ENCODE results near the gene GLO1.

GLO1 gene

DNA sequence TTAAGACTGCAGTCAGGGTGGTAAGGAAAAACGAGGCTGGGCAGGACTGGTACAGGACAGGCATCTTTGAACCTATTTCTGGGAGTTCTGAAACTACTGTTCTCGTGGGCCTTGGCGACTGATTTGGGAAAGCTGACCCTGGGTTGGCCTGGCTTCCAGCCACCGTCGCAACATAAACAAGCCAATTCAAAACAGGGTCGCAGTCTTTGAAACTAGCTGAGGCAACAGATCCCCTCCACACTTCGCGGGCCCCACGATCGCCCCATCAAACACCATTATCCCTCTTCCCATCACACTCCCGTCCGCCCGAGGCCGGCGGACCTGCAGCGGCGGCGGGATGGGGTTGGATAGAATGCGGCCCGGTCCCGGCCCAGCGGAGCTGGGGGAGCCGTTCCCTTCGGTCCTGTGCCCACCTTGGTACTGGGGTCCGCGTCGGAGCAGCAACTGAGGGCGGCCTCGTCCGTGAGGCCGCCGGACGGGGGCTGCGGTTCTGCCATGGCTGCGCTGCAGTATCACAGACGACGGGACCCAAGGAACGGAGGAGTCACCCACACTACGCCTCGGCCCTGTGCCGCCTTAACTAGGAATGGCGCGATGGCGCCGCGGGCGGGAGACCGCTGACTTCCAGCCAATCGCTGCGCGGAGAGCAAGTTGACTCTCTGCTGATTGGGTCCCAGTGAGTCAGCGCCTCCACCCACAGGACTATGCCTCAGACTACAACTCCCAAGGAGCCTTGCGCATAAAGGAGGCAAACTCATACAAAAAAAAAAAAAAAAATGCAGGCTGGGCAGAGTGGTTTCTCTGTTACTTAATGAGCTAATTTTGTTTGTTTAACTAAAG lies at the start of gene GLO1:
GLO1 (minus strand) TSS at position 588 of the 840 bp plus-strand sequence; CDS start at position 497, 91 bp downstream.
- DNase-seq = peak; percentile 24

DNA sequence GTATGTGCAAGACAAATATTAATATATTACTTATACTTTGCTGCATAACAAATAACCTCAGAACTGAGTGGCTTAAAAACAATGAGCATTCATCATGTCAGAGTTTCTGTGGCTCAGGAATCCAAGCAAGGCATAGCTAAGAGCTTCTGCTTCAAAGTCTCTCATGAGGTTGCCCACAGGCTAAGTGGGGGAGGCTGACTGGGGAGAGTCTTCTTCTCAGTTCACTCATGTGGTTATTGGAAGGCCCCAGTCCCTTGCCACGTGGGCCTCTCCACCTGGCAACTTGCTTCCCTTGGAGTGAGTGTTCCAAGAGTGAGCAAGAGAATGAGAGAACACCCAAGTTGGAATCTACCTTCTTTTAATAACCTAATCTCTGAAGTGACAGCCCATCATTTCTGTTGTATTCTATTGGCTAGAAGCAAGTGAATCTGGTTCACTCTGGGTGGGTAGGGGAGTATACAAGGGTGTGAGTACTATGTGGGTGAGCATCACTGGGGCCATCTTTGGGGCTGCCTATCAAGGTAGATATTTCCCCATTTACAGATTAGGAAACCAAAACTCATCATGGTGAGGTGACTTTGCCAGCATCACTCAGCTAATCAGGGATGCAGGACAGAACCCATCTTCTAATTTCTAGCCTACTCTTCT lies 48.1 kb upstream of the GLO1 start:
- DNase-seq = no peak

DNA sequence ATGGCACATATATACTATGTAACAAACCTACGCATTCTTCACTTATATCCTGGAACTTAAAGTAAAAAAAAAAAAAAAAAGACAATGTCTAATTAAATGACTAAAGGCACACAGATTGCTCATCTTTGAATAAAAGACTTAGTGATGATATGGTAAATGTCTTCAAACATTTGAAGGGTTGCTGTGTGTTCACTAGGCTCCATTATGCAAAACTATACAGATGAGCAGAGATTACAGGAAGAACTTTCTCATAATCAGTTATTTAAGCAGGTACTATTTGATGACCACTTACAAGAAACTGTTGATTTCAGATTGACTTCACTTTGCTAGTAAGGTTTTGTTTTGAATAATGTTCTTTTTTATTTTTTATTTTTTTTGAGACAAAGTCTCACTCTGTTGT lies 46.5 kb upstream of the GLO1 start:
- DNase-seq = no peak

DNA sequence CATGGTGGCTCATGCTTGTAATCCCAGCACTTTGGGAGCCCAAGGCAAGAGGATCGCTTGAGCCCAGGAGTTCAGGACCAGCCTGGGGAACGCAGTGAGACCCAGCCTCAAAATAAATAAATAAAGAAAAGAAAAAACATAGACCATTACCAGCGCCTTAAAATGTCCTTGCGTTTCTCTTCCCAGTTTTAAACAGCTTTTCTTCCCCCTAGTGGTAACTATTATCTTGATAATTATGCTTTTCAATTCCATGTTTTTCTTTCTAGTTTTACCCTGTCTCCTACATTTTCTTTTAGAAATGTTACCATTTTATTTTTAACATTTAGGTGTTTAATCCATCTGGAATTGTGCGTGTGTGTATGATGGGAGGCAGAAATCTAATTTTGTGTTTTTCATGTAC lies 36.6 kb upstream of the GLO1 start:
- DNase-seq = no peak

DNA sequence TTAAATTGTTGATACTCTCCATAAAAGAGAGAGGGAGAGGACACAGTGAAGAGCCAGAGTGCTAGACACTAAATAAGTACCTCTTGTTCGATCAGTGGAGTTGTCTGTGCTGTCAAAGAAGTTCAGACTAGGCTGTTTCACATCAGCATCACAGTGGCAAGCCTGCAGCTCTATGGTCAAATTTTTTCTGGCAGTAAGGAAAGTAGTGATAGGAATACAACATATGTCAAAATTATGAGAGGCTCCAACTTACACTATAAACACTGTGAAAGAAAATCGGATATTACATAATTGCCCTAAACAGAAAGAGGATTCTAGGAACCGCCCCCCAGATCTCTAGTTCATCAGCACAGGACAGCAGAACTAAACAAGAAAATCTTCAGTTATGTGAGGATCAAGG lies 35.3 kb upstream of the GLO1 start:
- DNase-seq = no peak

DNA sequence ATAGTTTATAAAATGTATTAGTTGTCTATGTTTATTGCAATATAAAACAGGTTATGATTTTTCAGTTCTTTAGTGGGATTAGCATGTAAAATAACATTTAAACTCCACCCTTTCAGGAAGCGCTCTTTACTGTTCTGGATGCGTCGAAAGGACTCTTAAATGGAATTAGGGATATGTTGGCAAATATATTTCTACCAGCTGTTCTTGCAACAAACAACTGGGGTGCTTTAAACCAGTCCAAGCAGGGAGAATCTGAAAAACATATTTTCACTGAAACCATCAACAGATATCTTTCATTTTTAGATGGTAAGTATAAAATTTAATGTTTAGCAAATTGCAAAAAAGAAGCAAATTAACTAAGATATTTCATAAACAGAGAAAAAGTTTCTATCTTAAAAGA lies 34.0 kb upstream of the GLO1 start:
- DNase-seq = no peak

DNA sequence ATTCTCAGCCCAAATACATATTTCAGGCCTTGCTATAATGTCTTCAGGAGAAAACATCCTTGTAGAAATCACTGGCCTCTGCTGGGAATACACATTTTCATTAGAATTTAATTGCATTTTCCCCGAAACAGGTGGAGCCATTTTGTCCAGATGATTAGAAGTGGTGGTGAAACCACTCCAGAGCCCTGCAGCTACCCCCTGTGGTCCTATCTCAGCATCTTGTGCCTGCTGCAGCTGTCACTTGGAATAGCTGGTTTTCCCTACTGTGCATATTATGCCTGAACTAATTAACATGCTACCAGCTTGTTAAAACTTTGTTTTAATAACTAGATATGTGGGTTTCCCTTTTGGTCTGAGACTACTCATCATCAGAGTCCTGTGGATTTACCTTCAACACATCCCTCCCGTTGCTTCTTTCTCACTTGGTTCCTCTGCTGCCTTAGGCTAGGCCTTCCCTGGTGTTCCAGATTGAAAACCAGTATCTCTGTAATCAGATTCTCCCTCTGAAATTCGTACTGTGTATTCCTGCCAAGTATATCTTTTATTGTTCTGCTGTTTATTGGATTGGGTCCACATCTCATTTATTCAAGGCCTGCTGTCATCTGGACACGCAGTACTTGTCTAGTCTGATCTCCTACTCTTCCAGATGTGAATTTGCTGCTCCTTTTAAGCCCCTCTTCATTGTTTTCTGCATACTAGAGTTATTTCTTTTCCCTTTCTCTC lies 27.4 kb upstream of the GLO1 start:
- no peak for DNase-seq

DNA sequence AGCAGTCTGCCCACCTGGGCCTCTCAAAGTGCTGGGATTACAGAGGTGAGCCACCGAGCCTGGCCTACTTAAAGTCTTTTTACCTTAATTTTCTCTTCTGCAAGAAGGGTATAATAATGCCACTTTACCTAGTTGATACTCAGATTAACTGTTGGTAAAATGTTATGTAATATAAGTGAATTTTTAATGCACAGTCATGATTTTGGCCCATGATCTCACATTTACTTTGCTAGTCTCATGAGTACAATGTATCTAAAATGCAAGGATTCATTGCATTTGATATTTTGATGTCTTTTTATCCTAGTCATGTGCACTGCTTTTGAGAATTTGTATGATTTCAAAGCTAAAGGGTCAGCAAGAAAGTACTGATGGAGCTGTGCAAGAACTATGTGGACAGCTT lies 25.3 kb upstream of the GLO1 start:
- no peak for DNase-seq

DNA sequence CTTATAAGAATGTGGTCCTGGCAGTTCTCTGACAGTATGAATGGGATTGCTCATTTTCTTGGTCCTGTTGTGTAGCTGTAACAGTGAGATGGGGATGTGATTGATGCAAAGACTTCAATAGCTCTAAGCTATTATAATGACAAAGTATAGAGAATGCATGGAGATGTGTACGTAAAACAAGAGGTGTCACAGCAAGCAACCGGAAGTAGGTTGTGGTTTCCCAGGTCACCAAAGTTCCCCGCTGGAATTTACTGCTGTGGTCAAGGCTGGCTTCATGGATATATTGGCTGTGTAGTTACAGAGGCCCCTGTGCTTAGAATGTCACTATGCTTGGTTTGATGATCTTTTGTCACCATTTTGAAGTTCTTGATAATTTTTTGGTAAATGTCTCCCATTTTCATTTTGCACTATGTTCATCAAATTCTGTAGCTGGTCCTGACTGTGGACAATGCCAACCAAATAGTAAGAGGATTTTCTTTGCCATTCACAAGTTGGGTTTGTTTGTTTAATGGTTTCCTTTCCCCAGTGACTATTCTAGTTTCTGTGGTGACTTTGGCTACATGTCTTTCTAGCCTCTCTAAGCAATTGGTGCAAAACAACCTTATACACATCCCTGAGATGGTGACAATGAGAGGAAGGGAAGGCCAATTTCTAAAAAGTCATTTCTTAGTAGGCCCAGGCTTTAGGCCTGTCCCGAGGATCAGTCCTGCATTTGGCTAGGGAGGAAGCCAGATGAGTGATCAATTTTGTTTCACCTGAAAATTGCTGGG lies 22.7 kb upstream of the GLO1 start:
- DNase-seq = no peak

GRCh38 chr6:38724343-38724742 lies 21.4 kb upstream of the GLO1 start:
- no peak for DNase-seq

GRCh38 chr6:38723783-38724182 lies 20.8 kb upstream of the GLO1 start:
- no peak for DNase-seq

GRCh38 chr6:38722727-38723334 lies 19.9 kb upstream of the GLO1 start:
- DNase-seq = no peak

DNA sequence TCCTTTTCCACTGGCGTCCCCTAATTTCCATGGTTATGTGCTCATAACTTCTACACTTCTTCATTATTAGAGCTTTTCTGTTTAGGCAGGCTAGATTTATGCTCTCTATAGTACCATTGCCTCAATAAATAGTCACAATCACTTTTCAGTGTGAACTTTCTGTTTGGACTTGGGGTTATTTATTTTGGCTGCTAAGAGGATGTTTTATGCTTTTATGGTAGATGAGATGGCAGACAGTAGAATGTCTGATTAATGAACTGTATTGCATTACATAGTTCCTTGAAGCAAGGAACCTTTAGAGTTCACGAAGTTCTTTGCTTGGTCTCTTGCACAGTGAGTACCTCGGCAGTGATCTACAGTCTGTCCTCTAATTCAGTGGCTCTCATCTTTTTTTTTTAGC lies 19.1 kb upstream of the GLO1 start:
- DNase-seq = no peak

DNA sequence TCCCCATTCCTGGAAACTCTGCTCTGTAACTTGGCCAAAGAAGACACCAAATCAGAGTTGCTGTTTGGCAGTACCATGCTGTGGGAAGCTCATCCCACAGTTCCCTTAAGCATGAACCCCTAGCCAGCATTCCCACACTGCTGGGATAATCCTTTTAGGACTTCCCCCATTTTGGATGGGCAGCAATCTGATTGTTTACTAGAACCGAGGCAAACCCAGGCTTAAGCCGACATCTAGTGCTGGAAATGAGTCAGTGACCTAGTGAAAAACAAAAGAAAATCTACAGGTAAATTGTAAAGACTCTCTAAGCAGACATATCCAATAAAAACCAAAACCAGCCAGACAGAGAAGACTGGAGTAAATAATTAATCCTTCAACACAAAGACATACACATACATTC lies 17.4 kb upstream of the GLO1 start:
- DNase-seq = no peak

DNA sequence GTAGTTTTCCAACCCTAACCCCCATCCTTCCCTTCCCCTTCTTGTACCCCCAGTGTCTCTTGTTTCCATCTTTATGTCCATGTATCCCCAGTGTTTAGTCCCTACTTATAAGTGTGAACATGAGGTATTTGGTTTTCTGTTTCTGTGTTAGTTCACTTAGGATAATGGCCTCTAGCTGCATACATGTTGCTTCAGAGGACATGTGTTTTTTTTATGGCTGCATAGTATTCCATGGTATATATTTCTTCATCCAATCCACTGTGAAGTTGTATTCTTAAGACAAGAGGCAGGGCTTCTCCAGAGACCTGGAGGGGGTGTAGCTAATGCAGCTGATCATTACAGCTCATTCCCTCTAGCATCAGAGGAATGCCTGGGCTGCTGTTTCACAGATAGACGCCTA lies 16.4 kb upstream of the GLO1 start:
- DNase-seq = no peak

DNA sequence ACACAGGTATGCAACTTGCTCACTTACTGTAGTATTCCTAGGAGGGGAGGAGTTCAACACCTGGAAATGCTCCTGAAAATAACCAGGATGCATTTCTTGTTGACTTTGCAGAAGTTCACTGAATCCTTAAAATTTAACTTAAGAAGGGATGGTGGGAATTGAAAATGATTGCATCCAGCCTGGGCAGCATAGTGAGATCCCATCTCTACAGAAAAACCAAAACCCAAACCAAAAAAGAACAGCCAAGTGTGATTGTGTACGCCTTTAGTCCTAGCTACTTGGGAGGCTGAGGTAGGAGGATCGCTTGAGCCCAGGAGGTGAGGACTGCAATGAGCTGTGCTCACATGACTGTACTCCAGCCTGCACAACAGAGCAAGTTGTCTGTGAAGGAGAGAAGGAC lies 13.9 kb upstream of the GLO1 start:
- no peak for DNase-seq

DNA sequence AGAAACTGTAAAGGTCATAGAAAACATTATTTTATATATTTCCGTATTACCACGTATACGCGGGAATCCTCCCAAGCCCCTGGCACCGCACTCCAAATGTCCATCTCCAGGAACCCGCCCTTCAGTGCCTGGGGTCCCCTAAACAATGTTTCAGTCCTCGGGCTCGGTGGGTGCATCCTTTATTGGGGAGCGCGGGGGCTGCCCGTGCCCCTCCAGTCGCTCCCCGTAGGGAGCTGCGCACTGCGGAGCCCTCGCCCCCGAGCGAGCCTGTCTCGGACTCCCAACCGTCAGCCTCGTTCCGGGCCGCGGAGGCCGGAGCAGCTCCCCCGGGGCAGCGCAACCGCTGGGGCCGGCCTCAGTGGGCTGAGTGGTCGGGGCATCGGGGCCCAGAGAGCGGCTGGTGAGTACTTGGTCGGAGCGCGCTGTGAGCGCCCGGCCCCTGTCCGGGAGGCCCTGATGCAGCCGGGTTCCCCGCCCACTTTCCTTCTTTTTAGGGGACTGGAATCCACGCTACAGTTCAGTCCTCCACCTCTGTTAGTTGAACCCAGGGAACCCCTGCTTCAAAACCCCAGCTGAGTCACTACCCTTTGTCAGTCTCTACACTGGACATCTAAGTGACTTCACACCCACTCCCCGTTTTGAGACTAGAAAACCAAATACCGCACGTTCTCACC lies 12.2 kb upstream of the GLO1 start, which contains the start of gene DNAH8:
DNAH8 (plus strand) TSS at position 296 of the 674 bp plus-strand sequence. CDS start 7,499 bp downstream, outside the sequence.
- DNase-seq = no peak

DNA sequence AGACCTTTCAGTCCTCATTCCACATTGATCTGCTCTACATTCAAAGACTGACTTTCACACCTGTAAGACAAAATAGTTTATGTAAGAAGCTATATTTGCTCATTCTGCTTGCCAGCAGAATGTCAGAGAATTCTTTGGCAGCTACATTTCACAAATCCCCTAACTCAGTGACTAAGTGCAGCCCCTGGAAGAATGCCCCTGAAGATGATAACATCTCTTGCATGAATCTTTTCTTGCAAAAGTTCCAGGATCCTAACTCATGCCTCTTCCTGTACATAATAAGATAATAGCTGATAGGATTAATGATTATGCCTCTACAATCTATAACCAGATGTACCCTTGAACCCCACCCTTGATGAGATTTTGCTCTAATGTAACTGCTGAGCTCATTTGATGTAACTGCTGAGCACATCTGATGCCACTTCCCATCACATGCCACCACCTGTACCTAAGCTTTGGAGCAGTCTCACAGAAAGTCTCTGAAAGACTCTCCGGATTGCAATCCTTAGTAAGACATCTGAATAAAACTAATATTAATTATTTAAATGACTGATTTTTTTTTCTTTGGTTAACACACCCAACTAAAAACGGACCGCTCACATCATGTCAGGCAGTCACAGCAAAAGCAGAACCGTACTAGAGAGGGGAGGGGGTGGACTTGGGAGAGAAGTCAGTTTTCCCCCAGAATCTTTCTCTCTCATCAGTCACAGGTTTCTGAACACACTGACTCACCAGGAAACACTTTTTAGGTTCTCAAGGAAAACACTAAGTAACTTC lies 11.5 kb upstream of the GLO1 start:
- no peak for DNase-seq

DNA sequence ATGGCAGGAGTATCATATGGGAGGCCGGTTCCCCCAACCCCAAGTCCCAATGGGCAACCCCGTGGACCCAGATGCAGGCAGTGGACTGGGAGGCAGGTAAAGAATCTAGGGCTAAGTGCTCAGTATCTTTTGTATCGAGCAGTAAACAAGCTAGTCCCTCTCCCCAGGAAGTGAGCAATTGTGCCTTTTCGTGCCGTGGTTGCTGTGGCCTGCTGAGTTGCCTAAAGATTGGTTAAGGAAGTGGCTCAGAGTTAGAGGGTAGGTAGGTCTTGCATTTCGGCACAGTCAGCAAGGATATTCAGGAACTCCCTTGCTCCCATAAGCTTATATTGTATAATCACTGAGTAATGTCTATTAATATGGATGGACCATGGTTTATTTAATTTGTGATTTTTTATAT lies 10.9 kb upstream of the GLO1 start:
- DNase-seq = no peak

GRCh38 chr6:38708496-38708895 lies 5.6 kb upstream of the GLO1 start:
- no peak for DNase-seq

DNA sequence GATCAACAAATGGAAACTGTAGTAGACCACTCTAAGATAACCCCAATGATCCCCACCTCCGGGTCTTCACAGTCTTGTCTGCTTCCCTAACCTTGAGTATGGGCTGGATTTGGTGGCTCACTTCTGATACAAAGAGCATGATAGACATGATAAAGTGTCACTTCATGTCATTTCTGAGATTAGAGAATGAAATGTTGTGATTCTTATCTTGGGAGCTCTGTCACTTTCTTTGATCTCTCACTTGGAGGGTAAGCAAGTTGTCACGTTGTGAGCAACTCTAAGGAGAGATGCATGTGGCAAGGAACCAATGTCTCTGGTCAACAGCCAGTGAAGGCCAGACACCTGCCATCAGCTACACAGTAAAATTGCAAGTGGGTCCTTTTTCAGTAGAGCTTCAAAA lies 3.0 kb upstream of the GLO1 start:
- DNase-seq = no peak
